ENCODE results near the gene DLG4. TPM values are rescaled to one million over a fixed set of nuclear protein-coding genes. Genes with fewer than 3 reads are reported as not detected.
A peak's percentile ranks its signal among the peaks of the same experiment; 100 is the strongest.

DLG4 gene
- total RNA-seq, 2 donors from 2014 or later, result 35.1 to 68.5 TPM

DNA sequence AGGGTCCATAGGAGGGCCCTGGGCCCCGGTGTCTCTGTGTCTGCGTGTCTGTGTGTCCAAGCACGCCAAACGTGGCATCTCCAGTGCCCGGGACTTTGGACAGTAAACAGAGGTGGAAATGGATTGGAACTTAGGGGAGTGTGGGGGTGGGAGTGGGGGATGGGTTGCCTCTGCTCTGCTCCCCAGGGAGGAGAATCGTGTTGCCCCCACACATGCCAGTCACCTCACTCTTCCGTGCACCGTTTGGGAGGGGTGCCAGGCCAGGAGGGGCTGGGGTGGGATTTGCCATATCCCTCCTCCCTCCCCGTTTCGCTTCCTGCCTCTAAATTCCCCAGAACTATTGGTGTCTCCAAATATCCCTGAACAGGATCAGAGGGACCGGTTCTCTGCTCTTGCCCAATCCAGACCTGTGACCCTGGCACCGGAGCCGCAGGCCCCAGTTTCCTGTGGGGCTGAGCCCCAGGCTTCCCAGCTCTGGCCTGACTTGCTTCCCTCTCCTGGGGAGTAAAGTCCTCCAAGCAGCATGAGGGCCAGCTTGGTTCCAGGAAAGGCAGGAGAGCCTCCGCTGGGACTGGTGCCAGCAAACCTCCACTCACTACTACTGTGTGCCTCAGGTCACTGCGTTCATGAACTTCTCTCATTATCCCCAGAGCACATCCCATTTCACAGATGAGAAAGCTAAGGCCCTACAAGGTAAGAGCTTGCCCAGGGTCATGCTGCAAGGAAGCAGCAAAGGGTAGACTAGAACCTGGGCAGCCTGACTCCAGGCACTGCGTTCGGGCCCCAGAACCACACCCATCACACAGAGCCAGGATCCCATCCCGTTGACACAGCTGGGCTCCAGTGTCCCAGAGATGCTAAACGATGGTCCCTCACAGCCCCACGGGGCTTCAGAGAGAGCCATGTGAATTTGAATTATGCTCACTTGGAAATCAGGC lies 40.0 kb downstream of the DLG4 start, which contains the start of gene ASGR1:
Gene ASGR1 (minus strand): TSS at position 54 of the 938 bp plus-strand sequence. CDS start 807 bp downstream, outside the sequence.
- Histone ChIP-seq H3K36me3 (ENCODE audit: control insufficient read depth, insufficient read depth, low read length) (no peaks in the 10 kb centered on the region), H3K27ac (ENCODE audit: low read depth, low read length) (no peak within 1 kb of the TSS), H3K27me3 (ENCODE audit: control insufficient read depth, insufficient read depth, low read length, poor library complexity, severe bottlenecking) (peaks cover 11% of the 10 kb centered on the region), H3K9me3 (ENCODE audit: control insufficient read depth, low read length) (no peaks in the 10 kb centered on the region), H3K4me3 (ENCODE audit: low read length) (peak within 1 kb of the TSS; percentile 87), H3K9ac (ENCODE audit: extremely low read depth, low read length, poor library complexity, severe bottlenecking) (peak within 1 kb of the TSS; percentile 53), H3K4me1 (ENCODE audit: control insufficient read depth, insufficient read depth, low read length) (no peaks in the 10 kb centered on the region)
- no peaks in the 10 kb centered on the region for H3K36me3 Mint-ChIP-seq (ENCODE audit: low read depth)
- TF ChIP-seq, protein P1, sequence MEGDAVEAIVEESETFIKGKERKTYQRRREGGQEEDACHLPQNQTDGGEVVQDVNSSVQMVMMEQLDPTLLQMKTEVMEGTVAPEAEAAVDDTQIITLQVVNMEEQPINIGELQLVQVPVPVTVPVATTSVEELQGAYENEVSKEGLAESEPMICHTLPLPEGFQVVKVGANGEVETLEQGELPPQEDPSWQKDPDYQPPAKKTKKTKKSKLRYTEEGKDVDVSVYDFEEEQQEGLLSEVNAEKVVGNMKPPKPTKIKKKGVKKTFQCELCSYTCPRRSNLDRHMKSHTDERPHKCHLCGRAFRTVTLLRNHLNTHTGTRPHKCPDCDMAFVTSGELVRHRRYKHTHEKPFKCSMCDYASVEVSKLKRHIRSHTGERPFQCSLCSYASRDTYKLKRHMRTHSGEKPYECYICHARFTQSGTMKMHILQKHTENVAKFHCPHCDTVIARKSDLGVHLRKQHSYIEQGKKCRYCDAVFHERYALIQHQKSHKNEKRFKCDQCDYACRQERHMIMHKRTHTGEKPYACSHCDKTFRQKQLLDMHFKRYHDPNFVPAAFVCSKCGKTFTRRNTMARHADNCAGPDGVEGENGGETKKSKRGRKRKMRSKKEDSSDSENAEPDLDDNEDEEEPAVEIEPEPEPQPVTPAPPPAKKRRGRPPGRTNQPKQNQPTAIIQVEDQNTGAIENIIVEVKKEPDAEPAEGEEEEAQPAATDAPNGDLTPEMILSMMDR (conservative IDR thresholded peaks at IDR 0.05), result no peak
- H3K9me3 Mint-ChIP-seq, result no peaks in the 10 kb centered on the region
- peaks cover 9% of the 10 kb centered on the region for H3K4me1 Mint-ChIP-seq
- peak within 1 kb of the TSS; percentile 93 for H3K27ac Mint-ChIP-seq
- peaks cover 7% of the 10 kb centered on the region for H3K27me3 Mint-ChIP-seq (ENCODE audit: insufficient read depth)
- 86 to 87% methylated on average over 8 to 20 of the region's 20 CpGs for WGBS, 2 experiments (ENCODE audit: insufficient coverage in 1 of 2, insufficient read length in 1 of 2)
- no peak for DNase-seq
- H3K4me3 Mint-ChIP-seq, result no peak within 1 kb of the TSS

DNA sequence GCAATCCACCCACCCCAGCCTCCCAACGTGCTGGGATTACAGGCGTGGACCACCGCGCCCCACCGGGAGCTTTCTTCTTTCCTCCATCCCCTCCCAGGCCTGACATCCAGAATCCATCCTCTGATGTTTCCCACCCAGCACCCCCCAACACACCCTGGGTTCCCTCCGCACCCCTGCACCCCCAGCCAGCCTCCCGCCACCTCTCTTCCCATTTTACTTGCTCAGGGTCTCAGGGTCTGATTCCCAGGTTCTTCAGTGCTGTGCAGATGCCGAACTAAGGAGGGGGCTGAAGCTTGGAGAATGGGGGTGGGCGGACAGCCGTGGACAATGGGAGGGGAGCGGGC lies 40.7 kb downstream of the DLG4 start:
- TF ChIP-seq, protein P1 (conservative IDR thresholded peaks at IDR 0.05), result no peak
- H3K9me3 ChIP-seq (ENCODE audit: control insufficient read depth, low read length), result no peaks in the 10 kb centered on the region
- H3K9ac ChIP-seq (ENCODE audit: extremely low read depth, low read length, poor library complexity, severe bottlenecking), result no peak overlapping the region
- WGBS, 2 experiments (ENCODE audit: insufficient coverage in 1 of 2, insufficient read length in 1 of 2), result 83 to 93% methylated on average over 4 to 11 of the region's 11 CpGs
- H3K27me3 ChIP-seq (ENCODE audit: control insufficient read depth, insufficient read depth, low read length, poor library complexity, severe bottlenecking), result peaks cover 11% of the 10 kb centered on the region
- no peaks in the 10 kb centered on the region for H3K9me3 Mint-ChIP-seq
- H3K36me3 Mint-ChIP-seq (ENCODE audit: low read depth), result no peaks in the 10 kb centered on the region
- H3K4me3 Mint-ChIP-seq, result no peak overlapping the region
- H3K4me1 Mint-ChIP-seq, result peaks cover 9% of the 10 kb centered on the region
- no peaks in the 10 kb centered on the region for H3K4me1 ChIP-seq (ENCODE audit: control insufficient read depth, insufficient read depth, low read length)
- no peaks in the 10 kb centered on the region for H3K36me3 ChIP-seq (ENCODE audit: control insufficient read depth, insufficient read depth, low read length)
- no peak for DNase-seq
- peaks cover 7% of the 10 kb centered on the region for H3K27me3 Mint-ChIP-seq (ENCODE audit: insufficient read depth)
- no peak overlapping the region for H3K4me3 ChIP-seq (ENCODE audit: low read length)
- no peak overlapping the region for H3K27ac ChIP-seq (ENCODE audit: low read depth, low read length)
- no peak overlapping the region for H3K27ac Mint-ChIP-seq

DNA sequence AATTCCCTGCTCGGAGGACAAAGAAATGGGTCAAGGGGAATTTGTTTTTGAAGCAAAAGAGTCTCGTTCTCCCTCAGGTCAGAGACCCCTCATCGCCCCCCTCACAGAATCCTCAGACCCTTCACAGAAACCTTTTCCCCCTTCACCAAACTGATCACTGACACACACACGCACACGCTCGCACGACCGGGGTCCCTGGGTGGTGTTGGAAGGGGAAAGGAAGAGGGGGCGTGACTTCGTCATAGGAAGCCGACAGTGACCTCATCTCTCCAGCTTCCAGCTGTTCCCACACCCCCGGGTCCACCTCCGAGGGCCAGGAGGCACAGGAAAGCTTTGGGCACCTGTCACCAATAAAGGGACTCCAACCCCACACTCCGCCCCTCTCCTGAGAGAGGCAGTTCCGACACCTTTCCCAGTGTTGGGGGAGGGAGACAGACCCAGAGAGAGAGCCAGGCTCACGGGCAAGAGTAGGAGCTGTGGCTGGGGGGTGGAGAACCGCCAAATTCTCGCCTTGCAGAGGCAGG lies 41.6 kb downstream of the DLG4 start:
- H3K27ac Mint-ChIP-seq, result peak overlapping the region; percentile 93
- Histone ChIP-seq H3K27ac (ENCODE audit: low read depth, low read length) (peak overlapping the region; percentile 56), H3K36me3 (ENCODE audit: control insufficient read depth, insufficient read depth, low read length) (no peaks in the 10 kb centered on the region), H3K4me1 (ENCODE audit: control insufficient read depth, insufficient read depth, low read length) (no peaks in the 10 kb centered on the region), H3K4me3 (ENCODE audit: low read length) (peak overlapping the region; percentile 87), H3K9ac (ENCODE audit: extremely low read depth, low read length, poor library complexity, severe bottlenecking) (peak overlapping the region; percentile 53), H3K9me3 (ENCODE audit: control insufficient read depth, low read length) (no peaks in the 10 kb centered on the region), H3K27me3 (ENCODE audit: control insufficient read depth, insufficient read depth, low read length, poor library complexity, severe bottlenecking) (peaks cover 11% of the 10 kb centered on the region)
- H3K27me3 Mint-ChIP-seq (ENCODE audit: insufficient read depth), result peaks cover 13% of the 10 kb centered on the region
- WGBS, 2 experiments (ENCODE audit: insufficient coverage in 1 of 2, insufficient read length in 1 of 2), result 7 to 14% methylated on average over 3 to 9 of the region's 18 CpGs
- TF ChIP-seq, protein P1 (conservative IDR thresholded peaks at IDR 0.05), result no peak
- no peaks in the 10 kb centered on the region for H3K36me3 Mint-ChIP-seq (ENCODE audit: low read depth)
- no peaks in the 10 kb centered on the region for H3K9me3 Mint-ChIP-seq
- peaks cover 9% of the 10 kb centered on the region for H3K4me1 Mint-ChIP-seq
- H3K4me3 Mint-ChIP-seq, result no peak overlapping the region
- DNase-seq, result peak; percentile 87

Measured in endodermal cell (in vitro differentiated cells).